Fibroblast of pulmonary artery (primary cell): ENCODE measurements around the gene POMP.
A peak's percentile ranks its signal among the peaks of the same experiment; 100 is the strongest.

Source experiments
- DNase-seq: peaks from one replicate; pipeline ENCODE4 v3.0.0-alpha.2; 2010; ENCODE audit warnings: low read depth
- H3K4me3 ChIP-seq: replicated peaks from 2 replicates; pipeline ENCODE4 v1.5.1; 2011; ENCODE audit warnings: low read depth, mild to moderate bottlenecking, control low read depth, low read length, moderate library complexity
- TF ChIP-seq, protein P1 (sequence below): IDR thresholded peaks from 2 replicates; pipeline ENCODE4 v1.5.1; 2011; ENCODE audit warnings: mild to moderate bottlenecking, control low read depth, low read length, inconsistent platforms; ENCODE audit errors: missing control alignments

The POMP gene

DNA sequence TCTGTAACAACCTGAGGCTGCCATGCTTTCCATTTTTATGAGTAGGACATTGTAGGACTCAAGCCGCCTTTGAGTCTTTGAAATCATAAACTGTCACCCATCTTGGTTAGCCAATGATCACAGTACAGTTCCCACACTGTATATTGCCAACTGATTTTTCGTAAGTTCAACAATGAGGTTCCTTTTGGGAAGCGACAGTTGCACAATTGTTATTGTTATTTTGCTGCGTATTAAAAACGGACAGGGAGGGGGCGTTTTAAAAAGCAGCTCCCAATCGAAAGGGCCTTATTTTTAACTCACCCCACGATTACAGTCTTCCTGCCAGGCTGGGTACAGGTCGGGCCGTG lies 59.2 kb downstream of the POMP start:
- TF ChIP-seq, protein P1, sequence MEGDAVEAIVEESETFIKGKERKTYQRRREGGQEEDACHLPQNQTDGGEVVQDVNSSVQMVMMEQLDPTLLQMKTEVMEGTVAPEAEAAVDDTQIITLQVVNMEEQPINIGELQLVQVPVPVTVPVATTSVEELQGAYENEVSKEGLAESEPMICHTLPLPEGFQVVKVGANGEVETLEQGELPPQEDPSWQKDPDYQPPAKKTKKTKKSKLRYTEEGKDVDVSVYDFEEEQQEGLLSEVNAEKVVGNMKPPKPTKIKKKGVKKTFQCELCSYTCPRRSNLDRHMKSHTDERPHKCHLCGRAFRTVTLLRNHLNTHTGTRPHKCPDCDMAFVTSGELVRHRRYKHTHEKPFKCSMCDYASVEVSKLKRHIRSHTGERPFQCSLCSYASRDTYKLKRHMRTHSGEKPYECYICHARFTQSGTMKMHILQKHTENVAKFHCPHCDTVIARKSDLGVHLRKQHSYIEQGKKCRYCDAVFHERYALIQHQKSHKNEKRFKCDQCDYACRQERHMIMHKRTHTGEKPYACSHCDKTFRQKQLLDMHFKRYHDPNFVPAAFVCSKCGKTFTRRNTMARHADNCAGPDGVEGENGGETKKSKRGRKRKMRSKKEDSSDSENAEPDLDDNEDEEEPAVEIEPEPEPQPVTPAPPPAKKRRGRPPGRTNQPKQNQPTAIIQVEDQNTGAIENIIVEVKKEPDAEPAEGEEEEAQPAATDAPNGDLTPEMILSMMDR, result no peak

DNA sequence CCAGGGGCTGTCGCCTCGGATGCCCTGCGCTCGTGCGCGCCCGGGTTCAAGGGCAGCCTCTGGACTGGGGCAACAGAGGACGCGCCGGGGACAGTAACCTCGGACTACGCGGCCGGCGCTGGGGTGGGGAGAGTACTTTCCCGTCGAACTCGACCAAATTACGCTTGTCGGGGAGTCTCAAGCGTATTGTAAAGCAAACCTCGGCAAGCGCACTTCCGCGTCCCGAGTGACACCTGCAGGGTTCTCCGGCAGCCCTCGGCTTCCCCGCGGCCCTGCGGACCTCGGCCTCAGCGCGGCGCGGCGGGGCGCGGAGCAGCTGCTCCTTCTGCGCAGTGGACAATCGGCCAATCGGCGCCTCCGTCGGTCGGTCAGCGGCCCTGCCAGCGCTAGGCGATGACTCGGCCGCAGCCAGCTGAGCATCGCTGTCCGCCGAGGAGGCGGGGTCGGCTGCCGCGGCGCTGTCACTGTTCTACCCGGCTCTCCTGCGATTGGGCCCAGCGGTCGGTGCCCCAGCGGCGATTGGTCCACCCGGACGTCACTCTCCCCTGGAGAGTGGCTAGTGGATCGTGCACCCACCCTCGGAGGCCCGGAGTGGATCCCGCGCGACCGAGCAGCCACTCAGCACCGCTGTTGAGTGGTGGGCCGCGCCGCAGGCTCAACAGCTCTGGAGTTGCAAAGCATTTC lies 59.8 kb downstream of the POMP start, which contains the start of gene SLC46A3:
TSS of gene SLC46A3 (minus strand) at position 428 of the 684 bp plus-strand sequence. CDS start 972 bp downstream, outside the sequence.
- TF ChIP-seq, protein P1, result no peak
- peak within 1 kb of the TSS; percentile 72 for H3K4me3 ChIP-seq
- peak; percentile 99 for DNase-seq

More for the DNA sequence above, 59.2 kb downstream of the POMP start:
- DNase-seq, result peak; percentile 78
- peak overlapping the region; percentile 72 for H3K4me3 ChIP-seq

DNA sequence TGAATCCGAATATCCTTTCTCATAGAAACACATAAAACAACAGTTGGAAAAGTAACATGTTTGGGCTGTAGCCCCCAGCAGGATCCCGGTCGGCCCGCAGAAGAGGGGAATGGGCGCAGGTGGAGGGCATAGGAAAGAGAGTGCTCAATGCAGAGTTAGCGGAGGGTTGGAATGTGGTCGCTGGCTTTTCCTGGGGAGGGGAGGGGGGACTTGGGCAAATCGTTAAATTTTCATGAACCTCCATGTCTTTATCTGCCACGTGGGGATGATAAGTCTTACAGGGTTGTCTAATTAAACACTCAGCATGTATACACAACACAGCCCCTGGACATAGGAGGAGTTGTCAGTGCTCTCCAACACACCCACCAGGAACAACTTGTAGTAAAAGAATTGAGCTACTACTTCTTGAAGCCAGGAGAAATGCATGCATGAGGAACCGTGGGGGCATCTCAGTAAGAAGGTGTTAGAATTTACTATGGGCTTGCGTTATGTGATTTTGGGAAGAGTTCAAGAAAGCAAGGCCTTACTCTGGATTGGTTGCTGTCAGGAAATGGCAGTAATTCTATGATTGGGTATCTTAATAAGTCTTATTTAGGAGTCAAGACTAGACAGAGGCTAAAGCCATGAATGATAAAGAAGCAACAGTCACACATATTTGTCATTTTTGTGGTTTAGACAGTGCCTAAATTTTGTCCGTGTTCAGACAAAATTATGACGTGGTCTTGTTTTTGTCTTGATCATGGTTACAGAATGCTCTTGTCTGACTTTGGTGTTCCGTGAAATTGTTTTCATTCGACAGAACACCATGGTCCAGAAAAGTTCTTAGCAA lies 60.5 kb downstream of the POMP start:
- peak overlapping the region; percentile 72 for H3K4me3 ChIP-seq
- TF ChIP-seq, protein P1, result no peak
- peak; percentile 81 for DNase-seq

DNA sequence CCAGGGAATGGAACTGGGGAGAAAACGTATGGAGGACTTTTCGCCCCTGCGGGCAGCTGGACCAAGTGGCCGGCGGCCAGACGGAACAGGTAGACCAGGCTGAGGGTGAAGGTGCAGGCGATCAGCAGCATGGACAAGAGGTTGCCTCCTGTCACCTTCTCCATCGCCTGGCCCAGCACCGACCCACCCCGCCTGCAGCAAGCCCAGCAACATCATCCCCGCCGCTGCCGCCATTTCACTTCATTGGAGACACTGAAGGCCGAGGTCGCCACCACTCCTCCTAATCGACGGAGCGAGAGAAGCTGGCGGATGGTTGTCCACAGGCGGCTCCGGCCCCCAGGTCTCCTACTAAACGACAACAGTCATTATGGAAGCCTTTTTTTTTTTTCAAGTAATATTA lies 64.9 kb downstream of the POMP start:
- no peak overlapping the region for H3K4me3 ChIP-seq
- TF ChIP-seq, protein P1, result no peak
- no peak for DNase-seq

DNA sequence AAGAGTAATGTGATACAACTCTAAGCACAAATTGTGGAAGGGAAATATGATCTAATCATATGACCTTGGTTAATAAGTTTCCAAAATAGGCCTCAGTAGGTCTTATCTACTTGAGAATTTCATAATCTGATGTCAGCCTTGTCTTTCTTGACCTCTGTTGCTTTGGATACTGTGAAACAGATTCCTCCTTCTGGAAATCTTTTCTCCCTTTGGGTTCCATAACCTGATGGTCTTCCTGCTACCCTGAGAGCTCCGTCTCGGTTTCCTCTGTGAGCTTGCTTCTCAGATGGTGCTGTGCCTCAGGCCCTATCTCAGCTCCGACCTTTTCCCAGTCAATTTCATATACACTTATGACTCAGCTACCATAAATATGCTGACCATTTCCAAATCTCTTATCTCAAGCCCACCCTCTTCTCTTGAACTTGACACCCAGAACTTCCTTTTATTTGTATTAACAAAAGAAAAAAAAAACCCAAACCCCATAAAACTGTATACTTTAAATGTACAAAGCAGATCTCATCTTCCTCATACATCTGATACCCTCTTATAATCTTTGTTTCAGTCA lies 66.2 kb downstream of the POMP start:
- no peak overlapping the region for H3K4me3 ChIP-seq
- TF ChIP-seq, protein P1, result no peak
- no peak for DNase-seq
